Peyer's patch (tissue), 4 donors: ENCODE results near the gene OR2T29.
"Not testable (repeated sequence)": the region's sequence is repeated elsewhere in the genome, so short reads cannot be mapped to it uniquely, and the experiment has no call there.

ENCODE experiments used
- POLR2A ChIP-seq, 2 donors: fragments of 450-650 bp; IDR thresholded peaks; one replicate each; pipeline ENCODE4 v1.5.1; 2017; ENCODE audit warnings: antibody characterized with exemption in 2 of 2, mild to moderate bottlenecking in 2 of 2, moderate library complexity in 2 of 2
- TF ChIP-seq, protein P1 (sequence below), 6 experiments: fragments of 450-650 bp in 4 of 6; fragments of 200-600 bp in 2 of 6; sonication (generic) in 1 of 6; IDR thresholded peaks; one replicate each; pipeline ENCODE4 v1.5.1; 2017 to 2019; ENCODE audit warnings: antibody characterized with exemption in 6 of 6, mild to moderate bottlenecking in 3 of 6, moderate library complexity in 1 of 6

DNA sequence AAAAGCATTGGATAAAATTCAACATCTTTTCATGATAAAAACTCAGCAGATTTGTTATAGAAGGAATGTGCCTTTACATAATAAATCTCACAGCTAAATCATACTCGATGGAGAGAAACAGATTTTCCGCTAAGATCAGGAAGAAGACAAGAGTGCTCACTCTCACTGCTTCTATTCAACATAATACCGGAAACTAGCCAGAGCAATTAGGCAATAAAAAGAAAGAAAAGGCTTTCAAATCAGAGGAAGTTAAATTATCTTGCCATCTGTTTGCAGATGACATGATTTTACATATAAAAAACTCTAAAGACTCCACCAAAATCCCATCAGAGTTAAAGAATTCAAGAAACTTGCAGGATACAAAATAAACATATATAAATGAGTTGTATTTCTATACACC lies 8.2 kb upstream of the OR2T29 start:
- TF ChIP-seq, protein P1, sequence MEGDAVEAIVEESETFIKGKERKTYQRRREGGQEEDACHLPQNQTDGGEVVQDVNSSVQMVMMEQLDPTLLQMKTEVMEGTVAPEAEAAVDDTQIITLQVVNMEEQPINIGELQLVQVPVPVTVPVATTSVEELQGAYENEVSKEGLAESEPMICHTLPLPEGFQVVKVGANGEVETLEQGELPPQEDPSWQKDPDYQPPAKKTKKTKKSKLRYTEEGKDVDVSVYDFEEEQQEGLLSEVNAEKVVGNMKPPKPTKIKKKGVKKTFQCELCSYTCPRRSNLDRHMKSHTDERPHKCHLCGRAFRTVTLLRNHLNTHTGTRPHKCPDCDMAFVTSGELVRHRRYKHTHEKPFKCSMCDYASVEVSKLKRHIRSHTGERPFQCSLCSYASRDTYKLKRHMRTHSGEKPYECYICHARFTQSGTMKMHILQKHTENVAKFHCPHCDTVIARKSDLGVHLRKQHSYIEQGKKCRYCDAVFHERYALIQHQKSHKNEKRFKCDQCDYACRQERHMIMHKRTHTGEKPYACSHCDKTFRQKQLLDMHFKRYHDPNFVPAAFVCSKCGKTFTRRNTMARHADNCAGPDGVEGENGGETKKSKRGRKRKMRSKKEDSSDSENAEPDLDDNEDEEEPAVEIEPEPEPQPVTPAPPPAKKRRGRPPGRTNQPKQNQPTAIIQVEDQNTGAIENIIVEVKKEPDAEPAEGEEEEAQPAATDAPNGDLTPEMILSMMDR (IDR thresholded peaks at IDR 0.05), result not testable (repeated sequence)
- not testable (repeated sequence) for TF ChIP-seq POLR2A (IDR thresholded peaks at IDR 0.05)
